Stimulated activated CD4-positive, alpha-beta T cell treated with anti-CD3 and anti-CD28 coated beads, Interleukin-1b, Interleukin-23, amount 100 ng/mL, for 48 hours (primary cell): ENCODE measurements around the gene STARD10.
"Not testable (repeated sequence)": the region's sequence is repeated elsewhere in the genome, so short reads cannot be mapped to it uniquely, and the experiment has no call there.

Source experiments
- DNase-seq: peaks from one replicate; pipeline ENCODE4 v3.0.0-alpha.2; 2020

The STARD10 gene

DNA sequence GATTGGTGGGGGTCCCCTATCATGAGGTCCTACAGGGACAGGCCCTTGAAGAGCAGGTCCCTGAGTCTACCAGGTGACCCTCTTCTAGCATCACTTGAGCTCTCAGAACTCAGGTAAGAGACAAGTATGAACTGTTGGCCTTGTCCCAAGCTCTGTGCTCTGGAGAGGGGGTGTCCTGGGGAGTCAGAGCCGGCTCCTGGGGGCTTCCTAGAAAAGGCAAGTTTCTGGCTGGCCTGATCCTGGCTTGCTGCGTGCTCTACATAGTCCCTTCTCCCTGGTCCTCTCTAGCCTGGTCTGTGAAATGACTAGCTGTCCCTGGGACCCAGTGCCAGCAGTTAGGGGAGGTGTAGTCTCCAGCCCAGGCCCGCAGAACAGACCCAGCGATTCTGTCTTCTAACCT, 31.8 kb upstream of the STARD10 start:
- no peak for DNase-seq

DNA sequence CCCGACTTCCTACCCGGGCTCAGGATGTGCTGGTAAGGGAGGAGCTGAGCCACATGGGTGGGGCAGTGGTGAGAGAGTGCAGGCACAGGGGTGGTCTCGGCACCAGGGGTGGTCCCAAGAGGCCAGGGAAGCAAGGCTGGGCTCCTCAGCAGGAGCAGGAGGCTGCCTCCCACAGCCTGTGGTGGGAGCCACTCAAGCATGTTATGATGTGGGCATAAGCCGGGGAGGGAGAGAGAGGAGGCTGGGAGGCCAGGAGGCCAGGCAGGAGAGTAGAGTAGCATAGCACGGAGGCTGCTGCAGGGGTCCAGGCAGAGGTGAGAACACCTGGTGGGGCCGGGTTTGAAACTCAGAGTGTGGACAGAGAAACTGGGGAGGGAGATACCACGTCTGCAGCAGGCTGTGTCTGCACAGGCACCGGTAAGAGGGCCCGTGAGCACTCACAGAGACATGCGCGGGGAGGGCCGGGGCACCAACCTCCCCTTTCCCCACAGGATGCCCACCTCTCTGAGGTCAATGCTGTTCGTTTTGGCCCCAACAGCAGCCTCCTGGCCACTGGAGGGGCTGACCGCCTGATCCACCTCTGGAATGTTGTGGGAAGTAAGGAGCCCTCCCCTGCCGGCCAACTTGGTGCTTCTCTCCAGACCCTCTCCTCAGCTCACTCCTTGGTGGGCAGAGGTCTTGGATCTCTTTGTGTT, 31.1 kb upstream of the STARD10 start:
- DNase-seq = no peak

DNA sequence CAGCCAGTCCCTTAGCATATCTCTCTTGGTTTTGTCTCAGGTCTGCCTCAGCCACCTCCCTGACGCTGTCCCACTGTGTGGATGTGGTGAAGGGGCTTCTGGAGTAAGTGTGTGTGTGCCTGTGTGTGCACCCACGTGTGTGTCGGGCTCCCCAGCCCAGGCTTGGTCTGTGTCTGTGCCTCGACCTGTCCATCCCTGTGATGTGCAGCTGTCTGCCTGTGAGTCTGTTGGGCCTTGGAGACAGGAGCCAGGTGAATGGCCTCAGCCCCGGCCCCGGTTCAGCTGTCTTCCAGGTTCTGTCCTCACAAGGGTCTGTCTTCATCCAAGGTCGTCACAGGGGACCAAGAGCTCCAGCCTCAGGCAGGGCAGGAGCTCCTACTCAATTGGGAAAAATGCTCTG, 30.2 kb upstream of the STARD10 start:
- DNase-seq = no peak

DNA sequence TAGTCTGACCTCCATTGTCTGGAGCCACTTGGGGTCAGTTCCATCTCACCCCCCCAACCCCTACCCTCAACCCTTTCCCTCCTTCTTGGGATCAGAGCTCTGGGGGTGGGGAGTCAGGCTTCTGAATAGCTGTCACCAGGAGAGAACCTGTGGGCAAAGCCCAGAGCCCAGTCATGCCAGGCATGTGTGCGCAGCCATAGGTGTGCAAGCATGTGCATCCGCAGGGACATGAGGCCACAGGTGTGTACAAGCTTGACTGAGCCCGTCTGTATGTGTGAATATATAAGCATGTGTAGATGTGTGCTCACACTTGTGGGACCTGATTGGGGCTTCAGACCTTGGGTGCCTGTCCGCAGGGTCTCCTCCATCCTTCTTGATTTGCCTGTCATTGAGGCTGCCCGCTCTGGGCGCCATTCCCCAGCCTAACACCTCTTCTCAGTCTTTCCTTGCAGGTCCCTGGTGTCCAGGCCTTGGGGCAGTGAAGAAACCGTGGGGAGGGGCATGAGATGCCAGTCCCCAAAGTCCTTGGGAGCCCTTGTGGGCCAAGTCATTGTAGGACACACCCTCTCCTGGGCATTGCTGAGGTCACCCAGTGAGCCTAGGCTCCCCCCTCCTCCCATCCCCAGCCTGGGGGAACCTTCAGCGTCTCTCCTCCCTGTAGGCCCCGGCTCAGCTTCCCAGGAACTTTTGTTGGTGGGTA, 29.4 kb upstream of the STARD10 start:
- no peak for DNase-seq

DNA sequence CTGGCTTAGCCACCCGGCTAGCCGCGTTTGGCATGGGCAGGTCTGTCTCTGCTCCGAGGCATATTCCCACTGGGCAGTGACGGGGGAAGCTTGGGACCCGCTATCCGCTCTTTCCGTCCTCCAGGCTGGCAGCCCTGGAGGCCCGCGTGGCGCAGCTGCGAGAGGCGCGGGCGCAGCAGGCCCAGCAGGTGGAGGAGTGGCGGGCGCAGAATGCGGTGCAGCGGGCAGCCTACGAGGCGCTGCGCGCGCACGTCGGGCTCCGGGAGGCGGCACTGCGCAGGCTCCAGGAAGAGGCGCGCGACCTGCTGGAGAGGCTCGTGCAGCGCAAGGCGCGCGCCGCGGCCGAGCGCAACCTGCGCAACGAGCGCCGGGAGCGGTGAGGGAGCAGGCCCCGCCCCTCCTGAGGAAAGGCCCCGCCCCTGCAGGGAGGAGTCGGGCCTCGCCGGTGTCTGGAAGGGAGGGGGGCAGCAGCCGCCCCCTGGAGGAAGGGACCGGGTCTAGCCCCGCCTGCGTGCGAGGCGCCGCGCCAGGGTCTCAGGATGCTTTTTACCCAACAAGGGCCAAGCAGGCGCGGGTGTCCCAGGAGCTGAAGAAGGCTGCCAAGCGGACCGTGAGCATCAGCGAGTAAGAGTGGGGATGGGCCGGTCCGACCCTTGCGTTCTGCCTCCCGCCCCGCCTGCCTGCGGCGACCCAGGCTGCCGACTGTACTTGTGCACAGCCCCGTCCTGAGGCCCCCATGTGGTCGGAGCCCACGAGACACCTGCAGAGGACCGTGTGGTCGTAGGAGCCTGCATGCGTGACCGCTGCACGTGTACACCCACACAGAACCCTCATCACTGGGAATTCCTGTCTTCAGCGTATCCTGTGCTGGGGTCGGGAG, 28.3 kb upstream of the STARD10 start:
- DNase-seq = peak; percentile 79

DNA sequence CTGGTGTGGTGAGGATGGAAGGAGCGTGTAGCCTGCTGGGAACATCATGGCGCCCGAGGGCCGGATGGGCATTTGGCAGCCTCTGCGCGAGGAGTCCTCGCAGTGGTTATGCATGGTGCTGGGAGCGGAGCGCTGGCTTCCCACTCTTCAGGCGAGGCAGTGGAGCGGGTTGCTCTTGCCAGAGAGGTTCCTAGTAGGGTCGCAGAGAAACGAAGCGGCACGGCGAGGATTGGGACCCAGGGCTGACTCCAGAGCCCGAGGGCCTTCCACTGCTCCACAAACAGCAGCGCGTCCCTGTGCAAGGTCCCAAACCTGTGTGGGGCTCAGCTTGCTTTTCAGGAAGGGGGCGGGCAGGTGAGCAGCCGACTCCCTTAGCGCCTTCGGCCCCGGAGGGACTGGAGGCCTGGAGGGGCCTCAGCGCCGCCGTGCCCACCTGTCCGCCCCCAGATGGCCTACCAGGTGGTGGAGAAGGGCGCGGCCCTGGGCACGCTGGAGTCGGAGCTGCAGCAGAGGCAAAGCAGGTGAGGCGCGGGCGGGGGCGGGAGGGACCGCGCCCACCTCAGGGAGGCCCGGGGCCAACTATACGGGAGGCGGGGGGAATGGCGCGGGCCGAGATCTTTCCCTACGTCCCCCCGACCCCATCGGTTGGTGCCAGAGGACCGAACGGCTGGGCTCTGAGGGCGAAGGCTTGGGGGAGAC, 27.5 kb upstream of the STARD10 start:
- DNase-seq = no peak

DNA sequence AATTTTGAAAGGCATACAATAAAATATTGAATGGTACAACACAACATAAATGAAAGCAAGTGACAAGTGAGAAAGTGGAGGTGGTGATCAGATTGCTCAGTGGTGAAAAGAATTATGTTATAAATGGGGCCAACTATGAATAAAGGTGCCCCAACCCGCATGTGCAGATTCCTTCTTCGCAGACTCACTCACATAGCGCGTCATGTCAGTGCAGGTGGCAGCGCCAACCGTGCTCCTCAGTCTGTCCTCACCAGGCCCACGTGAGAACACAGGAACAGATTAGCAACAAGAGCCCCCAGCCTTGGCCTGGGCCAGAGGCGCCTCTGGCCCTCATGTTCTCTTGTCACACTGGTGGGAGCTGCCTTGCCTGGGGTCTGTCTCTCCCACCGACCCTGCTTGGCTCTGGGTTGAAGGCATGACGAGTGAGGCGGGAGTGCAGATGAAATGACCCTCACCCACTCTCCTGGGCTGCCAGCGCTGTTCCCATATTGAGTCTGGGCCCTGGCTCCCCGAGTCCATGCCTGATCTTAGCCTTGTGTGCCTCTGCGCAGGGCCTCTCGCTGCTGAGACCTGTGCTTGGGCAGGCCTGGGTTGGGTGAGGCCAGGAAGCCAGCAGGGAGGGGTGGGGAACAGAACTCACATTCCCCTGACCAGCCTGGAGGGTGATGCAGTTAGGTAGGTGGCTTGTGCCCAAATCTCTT, 26.7 kb upstream of the STARD10 start:
- no peak for DNase-seq

DNA sequence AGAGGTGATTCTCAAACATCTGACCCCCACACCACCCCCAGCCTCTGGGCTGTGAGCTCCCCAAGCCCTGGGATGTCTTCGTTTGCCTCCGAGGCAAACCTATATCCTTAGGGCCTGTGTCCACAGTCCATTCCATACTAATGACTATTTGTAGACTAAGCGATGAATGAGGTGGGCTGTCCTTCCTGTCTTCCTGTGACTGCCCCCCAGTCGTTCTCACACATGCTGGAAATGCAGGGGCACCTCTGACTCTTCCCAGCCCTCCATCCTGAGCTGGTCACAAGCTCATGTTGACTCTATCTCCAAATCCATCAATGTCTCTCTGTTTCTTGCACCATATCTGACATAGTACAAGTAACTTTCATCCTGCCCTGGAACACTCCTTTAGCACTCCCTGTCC, 25.1 kb upstream of the STARD10 start:
- DNase-seq = no peak

DNA sequence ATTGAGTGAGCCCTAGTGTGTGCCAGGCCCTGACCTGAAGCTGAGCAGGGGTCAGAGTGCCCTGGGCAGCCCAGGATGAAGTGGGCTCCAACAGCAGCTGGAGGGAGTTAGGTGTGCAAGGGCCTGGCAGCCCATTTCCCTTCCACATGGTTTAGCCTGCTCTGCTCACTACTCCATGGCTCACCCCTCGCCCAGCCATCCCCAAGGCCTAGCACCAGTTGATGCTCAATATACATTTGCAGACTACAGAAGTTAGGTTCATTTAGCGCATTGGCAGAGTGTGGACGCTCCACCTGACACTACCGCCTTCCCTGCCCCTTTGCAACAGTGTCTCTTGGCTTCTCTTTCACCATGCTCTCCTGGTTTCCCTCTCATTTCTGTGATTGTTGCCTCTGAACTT, 24.1 kb upstream of the STARD10 start:
- DNase-seq = no peak

DNA sequence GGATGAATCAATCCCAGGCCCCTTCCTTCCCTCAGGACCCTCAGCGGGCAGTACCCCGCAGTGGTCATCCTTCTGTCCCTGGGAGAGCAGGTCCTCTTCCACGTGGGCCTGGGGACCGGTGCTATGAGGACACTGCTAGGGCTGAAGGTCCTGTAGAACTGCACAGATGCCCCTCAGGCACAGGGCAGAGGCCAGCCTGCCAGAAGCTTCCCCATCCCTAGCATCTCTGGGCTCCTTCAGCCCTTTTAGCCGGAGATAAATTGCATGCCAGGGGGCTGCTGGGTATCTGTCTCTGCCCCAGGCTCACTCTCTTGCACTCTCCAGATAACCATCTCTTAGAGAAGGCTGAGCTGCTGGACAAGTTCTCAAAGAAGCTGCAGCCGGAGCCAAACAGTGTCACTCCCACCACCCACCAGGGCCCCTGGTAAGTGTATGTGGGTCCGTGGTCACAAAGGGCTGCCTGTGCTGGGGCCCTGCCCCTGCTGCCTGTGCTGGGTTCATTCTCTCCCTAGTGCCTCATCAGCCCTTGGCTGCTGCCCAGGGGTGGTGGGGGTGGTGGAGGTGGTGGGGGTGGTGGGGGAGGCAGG, 22.6 kb upstream of the STARD10 start:
- no peak for DNase-seq

DNA sequence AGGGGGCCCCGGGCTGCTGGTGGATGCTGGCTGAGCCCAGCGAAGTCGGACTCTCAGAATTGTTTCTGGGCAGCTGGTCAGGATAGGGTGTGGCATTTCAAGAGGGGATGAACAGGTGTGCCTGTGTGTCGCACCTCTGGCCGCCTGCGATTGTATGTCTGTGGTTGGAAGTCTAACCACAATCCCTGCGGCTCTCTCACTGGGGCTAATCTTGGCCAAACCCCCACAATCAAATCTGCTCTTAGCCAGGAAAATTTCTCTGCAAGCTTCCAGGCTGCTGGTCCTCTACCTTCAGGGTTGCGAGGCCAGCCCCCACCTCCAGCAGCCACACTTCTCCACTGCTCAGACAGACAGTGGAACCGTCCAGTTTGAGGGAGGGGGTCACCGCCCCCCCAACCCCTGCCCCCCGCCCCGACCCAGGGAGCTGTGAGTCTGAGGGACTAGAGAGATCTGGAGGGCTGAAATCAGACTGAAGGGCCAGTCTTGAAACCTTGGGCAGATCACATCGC, 21.3 kb upstream of the STARD10 start:
- no peak for DNase-seq

DNA sequence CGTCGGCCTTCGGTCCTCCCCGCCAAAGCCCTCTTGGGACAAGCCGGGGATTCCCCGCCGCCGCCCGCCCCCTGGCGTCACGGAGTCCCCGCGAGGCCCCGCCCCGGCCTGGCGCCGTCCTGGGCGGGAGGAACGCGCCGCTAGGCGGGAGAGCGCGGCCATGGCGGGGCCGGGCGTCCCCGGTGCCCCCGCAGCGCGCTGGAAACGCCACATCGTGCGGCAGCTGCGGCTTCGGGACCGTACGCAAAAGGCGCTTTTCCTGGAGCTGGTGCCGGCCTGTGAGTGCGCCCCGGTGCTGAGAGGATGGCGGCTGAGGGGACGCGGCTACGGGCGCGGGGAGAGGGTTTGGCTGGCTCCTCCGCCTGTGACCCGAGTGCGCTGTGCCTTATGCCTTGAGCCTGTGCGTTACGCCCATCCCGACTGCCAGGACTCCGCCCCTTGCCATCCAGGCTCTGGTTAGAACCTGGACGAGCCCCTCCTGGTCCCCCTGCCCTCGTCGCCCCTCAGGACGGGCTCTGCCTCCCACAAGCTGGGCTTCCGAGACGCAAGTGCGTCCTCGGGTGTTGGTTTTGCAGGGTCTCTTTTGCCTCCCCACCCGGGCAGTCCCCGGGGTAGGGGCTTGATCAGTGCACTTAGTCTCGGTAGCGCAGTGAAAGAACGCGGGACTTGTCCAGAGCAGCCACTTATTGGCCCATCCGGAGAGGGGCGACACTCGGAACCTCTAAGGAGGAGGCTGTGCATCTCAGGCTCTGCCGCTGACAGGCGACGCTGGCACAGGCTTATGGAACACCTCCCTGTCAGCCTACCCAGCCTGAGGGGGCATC, 20.7 kb upstream of the STARD10 start, which contains the start of gene ATG16L2:
TSS of gene ATG16L2 (plus strand) at position 126 of the 824 bp plus-strand sequence. CDS start at position 161, 35 bp downstream.
- DNase-seq = peak; percentile 88

DNA sequence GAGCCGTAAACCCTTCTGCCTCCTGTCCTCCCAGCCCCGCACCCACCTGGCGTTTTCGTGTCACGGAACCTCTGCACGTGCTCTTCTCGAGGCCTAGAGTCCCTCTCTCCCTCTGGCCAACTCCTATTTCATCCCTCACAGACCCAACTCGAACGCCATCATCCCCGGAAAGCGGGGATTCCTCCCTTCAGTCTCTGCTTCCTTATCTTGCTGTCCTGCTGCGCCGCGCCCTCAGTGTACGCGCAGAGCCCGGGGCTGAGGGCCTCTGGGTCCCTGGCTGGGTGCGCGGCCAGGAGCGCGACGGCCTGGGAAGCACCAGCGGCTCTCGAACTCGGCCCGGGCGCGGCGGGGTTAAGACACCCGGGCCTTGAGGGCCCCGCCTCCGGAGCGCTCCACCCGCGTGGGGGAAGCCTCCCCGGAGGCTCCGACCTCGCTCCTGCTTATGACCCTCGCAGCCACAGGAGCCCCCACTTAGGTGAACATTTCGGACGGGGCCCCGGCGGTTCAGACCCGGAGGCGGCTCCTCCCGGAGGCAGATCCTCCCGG, 20.0 kb upstream of the STARD10 start:
- DNase-seq = peak; percentile 80

DNA sequence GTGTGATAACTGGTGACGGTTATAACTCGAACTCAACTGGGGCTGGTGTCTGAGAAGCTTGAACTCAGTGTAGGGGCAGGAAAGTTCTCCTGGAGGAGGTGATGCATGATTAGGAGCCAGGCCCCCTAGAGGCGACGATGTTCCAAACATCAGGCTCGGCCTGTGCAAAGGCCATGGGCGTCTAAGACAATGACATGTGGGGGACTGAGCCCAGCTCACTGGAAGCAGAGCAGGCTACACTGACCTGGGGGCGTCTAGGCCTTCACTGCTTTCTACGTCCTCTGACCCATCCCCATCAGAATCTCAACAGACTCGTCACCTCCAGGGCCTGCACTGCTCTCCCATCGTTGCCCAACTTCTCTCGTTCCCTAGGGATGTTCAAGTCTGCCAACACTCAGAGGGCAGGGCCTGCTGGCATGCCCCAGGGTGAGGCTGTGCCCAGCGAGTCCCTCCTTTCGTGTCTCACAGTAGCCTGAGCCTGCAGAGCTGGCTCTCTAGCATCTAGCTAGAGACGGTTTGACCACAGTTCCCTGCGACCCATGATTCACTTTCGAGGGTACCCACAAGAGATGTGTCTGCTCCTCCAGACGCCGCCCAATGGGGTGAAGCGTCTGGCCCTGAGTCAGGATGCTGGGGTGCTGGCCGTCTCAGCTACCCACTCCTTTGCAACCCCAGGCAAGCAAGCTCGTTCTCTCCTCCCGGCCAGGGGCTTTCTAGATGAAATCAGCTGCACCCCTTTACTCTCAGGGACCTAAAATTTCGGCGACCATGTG, 19.3 kb upstream of the STARD10 start:
- peak; percentile 88 for DNase-seq

DNA sequence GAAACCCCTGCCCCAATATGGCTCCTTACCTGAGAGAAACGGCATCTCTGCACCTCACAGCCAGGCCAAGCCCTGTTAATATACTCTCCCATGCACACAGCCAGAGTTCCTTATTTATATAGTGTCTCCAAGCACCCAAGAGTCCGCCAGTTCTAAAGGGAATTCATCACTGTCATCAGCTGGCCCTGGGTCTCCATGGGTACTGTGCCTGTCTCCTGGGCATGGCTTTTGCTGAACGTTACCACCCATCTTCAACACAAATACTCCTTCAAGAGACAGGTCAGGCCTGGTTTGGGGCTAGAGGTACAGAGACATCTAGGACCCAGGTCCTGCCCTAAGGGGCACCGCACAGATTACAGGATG, 18.7 kb upstream of the STARD10 start:
- DNase-seq = no peak

DNA sequence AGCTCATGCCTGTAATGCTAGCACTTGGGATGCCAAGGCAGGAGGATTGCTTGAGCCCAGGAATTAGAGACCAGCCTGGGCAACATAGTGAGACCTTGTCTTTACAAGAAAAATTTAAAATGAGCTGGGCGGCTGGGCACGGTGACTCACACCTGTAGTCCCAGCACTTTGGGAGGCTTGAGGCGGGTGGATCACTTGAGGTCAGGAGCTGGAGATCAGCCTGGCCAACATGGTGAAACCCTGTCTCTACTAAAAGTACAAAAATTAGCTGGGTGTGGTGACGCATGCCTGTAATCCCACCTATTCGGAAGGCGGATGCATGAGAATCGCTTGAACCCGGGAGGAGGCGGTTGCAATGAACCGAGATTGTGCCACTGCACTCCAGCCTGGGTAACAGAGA, 17.8 kb upstream of the STARD10 start:
- DNase-seq = not testable (repeated sequence)

DNA sequence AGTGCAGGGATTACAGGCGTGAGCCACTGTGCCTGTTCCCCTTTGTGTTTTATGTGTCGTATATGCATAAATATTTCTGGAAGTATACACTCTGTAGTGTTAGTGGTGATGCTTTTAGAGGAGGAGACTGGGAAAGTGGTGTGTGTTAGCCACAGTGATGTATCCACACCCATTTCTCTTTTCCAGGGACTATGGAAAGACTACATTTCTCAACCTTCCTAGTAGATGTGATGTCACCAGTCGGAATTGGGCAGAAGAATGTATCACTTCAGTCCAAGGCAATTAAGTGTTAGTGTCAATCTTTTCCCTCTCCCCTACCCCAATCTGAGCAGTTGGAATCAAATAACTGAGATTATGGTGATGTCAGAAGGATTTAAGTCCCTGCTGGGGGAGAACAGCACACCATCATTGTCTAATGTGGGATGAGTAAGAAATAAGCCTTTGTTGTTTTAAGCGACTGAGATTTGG, 14.5 kb upstream of the STARD10 start:
- DNase-seq = no peak

DNA sequence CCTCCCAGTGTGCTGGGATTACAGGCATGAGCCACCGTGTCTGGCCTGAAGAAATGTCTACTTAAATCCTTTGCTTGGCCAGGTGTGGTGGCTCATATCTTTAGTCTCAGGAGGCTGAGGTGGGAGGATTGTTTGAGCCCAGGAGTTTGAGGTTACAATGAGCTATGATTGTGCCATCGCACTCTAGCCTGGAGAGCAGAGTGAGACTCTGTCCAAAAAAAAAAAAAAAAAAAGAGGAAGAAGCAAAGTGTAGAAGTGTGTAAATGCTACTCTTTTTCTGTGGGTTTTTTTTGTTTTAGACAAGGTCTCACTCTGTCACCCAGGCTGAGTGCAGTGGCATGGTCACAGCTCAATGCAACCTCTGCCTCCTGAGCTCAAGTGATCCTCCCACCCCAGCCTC, 13.9 kb upstream of the STARD10 start:
- no peak for DNase-seq

DNA sequence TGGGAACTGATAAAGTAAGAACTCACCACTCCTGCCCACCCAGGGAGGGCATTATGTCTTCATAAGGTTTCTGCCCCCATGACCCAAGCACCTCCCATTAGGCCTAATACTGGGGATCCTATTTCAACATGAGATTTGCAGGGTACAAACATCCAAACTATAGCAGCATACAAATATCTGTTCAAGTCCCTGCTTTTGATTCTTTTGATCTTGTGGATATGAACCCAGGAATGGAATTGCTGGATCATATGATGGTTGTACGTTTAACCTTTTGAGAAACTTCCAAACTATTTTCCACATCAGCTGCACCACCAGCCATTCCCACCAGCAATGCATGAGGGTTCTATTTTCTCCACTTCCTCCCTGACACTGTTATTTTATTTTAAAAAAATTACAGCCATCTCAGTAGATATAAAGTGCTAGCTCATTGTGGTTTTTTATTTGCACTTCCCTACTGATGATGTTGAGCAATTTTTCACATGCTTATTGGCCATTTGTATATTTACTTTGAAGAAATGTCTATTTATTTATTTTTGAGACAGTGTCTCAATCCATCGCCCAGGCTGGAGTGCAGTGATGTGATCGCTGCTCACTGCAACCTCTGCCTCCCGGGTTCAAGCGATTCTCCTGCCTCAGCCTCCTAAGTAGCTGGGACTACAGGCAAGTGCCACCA, 13.3 kb upstream of the STARD10 start:
- DNase-seq = no peak
